PC-9 (cell line): ENCODE measurements around the gene AHI1. TPM values are rescaled to one million over a fixed set of nuclear protein-coding genes. Genes with fewer than 3 reads are reported as not detected.
A peak's percentile ranks its signal among the peaks of the same experiment; 100 is the strongest.

Experiments
- BruUV-seq: library from RNA; stranded (reverse); fragments of 400-500 nt; replicated peaks from 2 replicates; lab custom pipeline; 2021; lab: Mats Ljungman, UMichigan
- CTCF ChIA-PET: fragments of 300-600 bp; sonication (Branson Sonifier 250); formaldehyde crosslinking; loops from one replicate; lab custom pipeline; 2022; ENCODE audit warnings: antibody characterized with exemption; lab: Charles Lee
- POLR2A ChIA-PET: fragments of 300-600 bp; sonication (Branson Sonifier 250); formaldehyde crosslinking; loops from one replicate; lab custom pipeline; 2022; ENCODE audit warnings: antibody characterized with exemption; ENCODE audit not compliant: unreplicated experiment; lab: Charles Lee
- DNase-seq, 2 experiments: peaks; one replicate each; pipeline versions ENCODE4 v3.0.0 to v3.0.0-alpha.2; 2015 to 2022; ENCODE audit warnings: mixed read lengths in 1 of 2
- H2AFZ ChIP-seq: fragments of 200-600 bp; sonication (generic); 2 replicates; pipeline ENCODE4 v1.8.1; 2017; ENCODE audit warnings: antibody characterized with exemption
- H3F3A ChIP-seq: fragments of 200-600 bp; sonication (generic); 2 replicates; pipeline ENCODE4 v1.8.1; 2017; ENCODE audit warnings: antibody characterized with exemption, mild to moderate bottlenecking, low read depth; ENCODE audit not compliant: insufficient read depth
- H3K27ac ChIP-seq: fragments of 200-600 bp; sonication (generic); 2 replicates; pipeline ENCODE4 v1.6.1; 2016; ENCODE audit warnings: mixed run types
- H3K27me3 ChIP-seq: fragments of 200-600 bp; sonication (generic); 2 replicates; pipeline ENCODE4 v1.6.1; 2016; ENCODE audit warnings: low read depth, mixed run types; ENCODE audit not compliant: insufficient read depth
- H3K36me3 ChIP-seq: fragments of 200-600 bp; sonication (generic); 2 replicates; pipeline ENCODE4 v1.6.1; 2016; ENCODE audit warnings: low read depth, mixed run types
- H3K4me1 ChIP-seq: fragments of 200-600 bp; sonication (generic); replicated peaks from 2 replicates; pipeline ENCODE4 v1.6.1; 2016; ENCODE audit warnings: mixed run types; ENCODE audit not compliant: insufficient read depth
- H3K4me2 ChIP-seq: fragments of 200-600 bp; sonication (generic); 2 replicates; pipeline ENCODE4 v1.6.1; 2017; ENCODE audit warnings: mixed run types
- H3K4me3 ChIP-seq: fragments of 200-600 bp; sonication (generic); 2 replicates; pipeline ENCODE4 v1.6.1; 2016; ENCODE audit warnings: mixed run types
- H3K79me2 ChIP-seq: fragments of 200-600 bp; sonication (generic); 2 replicates; pipeline ENCODE4 v1.6.1; 2017; ENCODE audit warnings: low read depth, mixed run types
- H3K9me2 ChIP-seq: fragments of 200-600 bp; sonication (generic); 2 replicates; pipeline ENCODE4 v1.8.1; 2017; ENCODE audit warnings: mild to moderate bottlenecking; ENCODE audit not compliant: insufficient read depth
- H3K9me3 ChIP-seq: fragments of 200-600 bp; sonication (generic); 2 replicates; pipeline ENCODE4 v1.8.1; 2016; ENCODE audit warnings: low read depth; ENCODE audit not compliant: insufficient read depth
- H4K20me1 ChIP-seq: fragments of 200-600 bp; sonication (generic); 2 replicates; pipeline ENCODE4 v1.8.1; 2017; ENCODE audit not compliant: insufficient read depth
- EZH2 ChIP-seq: fragments of 200-600 bp; sonication (generic); IDR thresholded peaks from 2 replicates; pipeline ENCODE4 v1.8.0; 2017; ENCODE audit warnings: antibody characterized with exemption, low read depth
- intact Hi-C: fragments of 100-400 bp; cut with micrococcal nuclease; formaldehyde crosslinking; loops from one replicate; pipeline ENCODE4 v1.10.0; 2022; ENCODE audit not compliant: unreplicated experiment
- total RNA-seq: library from RNA; stranded (reverse); gene quantifications from 2 replicates; pipeline ENCODE4 v1.2.3, GENCODE V29; 2021
- TF ChIP-seq, protein P1 (sequence below): fragments of 200-600 bp; sonication (generic); conservative IDR thresholded peaks from 2 replicates; pipeline ENCODE4 v1.6.1; 2017; ENCODE audit warnings: mixed run types, antibody characterized with exemption, mild to moderate bottlenecking, moderate library complexity

Gene AHI1
- total RNA-seq, 1 experiment from 2014 or later, result 19.9 TPM

DNA sequence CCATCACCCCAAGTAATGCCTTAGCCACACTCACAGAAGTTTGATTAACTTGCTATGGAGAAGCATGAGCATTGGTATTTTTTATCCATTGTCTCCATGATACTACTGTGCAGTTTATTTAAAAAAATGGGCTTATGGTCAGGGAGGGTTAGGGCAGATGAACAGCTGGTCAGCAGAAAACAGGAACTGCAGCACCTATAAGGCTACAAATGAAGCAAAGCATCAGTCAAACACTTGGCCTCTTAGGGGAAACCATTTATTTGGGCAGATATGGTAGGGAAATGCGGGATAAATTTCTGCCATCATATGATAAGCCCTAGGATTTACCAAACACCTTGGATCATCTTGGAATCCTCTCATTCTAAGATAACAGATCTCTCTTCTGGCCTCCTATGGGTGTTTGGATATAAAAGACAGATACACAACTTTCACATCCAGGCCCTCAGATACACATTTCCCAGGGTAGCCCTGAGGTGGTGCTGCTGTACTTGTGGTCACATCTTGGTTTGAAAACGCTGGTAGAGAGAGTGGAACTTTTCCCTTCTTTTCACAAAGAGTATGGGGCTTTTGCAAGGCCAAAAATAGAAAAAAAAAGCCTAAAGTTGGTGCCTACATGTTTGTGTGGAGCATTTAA lies 42.8 kb upstream of the AHI1 start:
- Histone ChIP-seq H3K27me3 (no peaks in the 10 kb centered on the region; the same call in 1 of the 2 replicates), H3K4me2 (no peak overlapping the region), H3K4me3 (no peak overlapping the region), H3K79me2 (no peaks in the 10 kb centered on the region), H2AFZ (no peak overlapping the region), H3K4me1 (peaks cover 13% of the 10 kb centered on the region), H3K9me2 (0 out of 2 replicates have a peak, but pooled peaks cover 4% of the 10 kb centered on the region), H3K27ac (no peak overlapping the region), H3K9me3 (0 out of 2 replicates have a peak, but pooled peaks cover 3% of the 10 kb centered on the region), H3F3A (no peaks in the 10 kb centered on the region), H3K36me3 (no peaks in the 10 kb centered on the region), H4K20me1 (no peaks in the 10 kb centered on the region)
- no peak for DNase-seq
- ChIA-PET CTCF (no interaction called here), POLR2A (no interaction called here)
- intact Hi-C loops, result no loop called here
- BruUV-seq, result no TSS peak
- TF ChIP-seq, protein P1, sequence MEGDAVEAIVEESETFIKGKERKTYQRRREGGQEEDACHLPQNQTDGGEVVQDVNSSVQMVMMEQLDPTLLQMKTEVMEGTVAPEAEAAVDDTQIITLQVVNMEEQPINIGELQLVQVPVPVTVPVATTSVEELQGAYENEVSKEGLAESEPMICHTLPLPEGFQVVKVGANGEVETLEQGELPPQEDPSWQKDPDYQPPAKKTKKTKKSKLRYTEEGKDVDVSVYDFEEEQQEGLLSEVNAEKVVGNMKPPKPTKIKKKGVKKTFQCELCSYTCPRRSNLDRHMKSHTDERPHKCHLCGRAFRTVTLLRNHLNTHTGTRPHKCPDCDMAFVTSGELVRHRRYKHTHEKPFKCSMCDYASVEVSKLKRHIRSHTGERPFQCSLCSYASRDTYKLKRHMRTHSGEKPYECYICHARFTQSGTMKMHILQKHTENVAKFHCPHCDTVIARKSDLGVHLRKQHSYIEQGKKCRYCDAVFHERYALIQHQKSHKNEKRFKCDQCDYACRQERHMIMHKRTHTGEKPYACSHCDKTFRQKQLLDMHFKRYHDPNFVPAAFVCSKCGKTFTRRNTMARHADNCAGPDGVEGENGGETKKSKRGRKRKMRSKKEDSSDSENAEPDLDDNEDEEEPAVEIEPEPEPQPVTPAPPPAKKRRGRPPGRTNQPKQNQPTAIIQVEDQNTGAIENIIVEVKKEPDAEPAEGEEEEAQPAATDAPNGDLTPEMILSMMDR, result no peak
- no peak for TF ChIP-seq EZH2

- BruUV-seq, result no TSS peak
- no peaks in the 10 kb centered on the region for H3K9me2 ChIP-seq
- H3K4me2 ChIP-seq, result no peak overlapping the region
- POLR2A ChIA-PET, result interaction anchor here (0.6 kb wide), 2 partner anchors 18 to 722 kb away, joined by 3 to 5 read pairs; no protein-coding TSS in a partner anchor
- H3K27me3 ChIP-seq, result no peaks in the 10 kb centered on the region; the same call in 1 of the 2 replicates
- H3F3A ChIP-seq, result no peaks in the 10 kb centered on the region
- no peak overlapping the region for H3K27ac ChIP-seq
- no peaks in the 10 kb centered on the region for H4K20me1 ChIP-seq
- peak; percentile 22 to 40 for DNase-seq
- H3K79me2 ChIP-seq, result no peaks in the 10 kb centered on the region
- H2AFZ ChIP-seq, result no peak overlapping the region
- TF ChIP-seq, protein P1, result no peak
- no peak for TF ChIP-seq EZH2
- CTCF ChIA-PET, result no interaction called here
- H3K4me3 ChIP-seq, result no peak overlapping the region
- H3K36me3 ChIP-seq, result no peaks in the 10 kb centered on the region
- peaks cover 13% of the 10 kb centered on the region for H3K4me1 ChIP-seq
- H3K9me3 ChIP-seq, result 0 out of 2 replicates have a peak, but pooled peaks cover 3% of the 10 kb centered on the region
- intact Hi-C loops, result loop anchor here (5.0 to 10.0 kb wide), 4 partner anchors 83 to 777 kb away; partner anchors contain the start of gene PDE7B
These were observed 40.3 kb upstream of the AHI1 start for GRCh38 chr6:135537741-135538301.

DNA sequence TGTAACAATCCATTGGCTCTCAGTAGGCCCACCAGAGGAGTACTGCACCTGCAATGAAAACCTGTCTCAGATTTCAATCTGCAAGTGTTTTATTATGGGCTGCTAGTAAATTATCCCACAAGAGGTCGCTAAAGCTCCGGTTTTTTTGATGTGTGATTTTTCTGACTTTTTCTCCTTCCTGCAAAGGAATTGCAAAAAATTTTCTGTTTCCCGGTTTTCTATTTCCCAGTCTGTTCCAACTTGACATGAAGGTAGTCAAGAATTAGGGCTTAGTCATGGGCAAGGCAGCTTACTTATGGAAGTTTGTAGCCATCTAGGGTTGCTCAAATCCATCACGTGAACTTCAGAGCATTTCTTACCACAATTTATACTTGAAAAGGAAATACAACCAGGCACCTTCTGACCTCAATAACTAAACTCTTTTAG lies 38.5 kb upstream of the AHI1 start:
- no TSS peak for BruUV-seq
- H4K20me1 ChIP-seq, result no peaks in the 10 kb centered on the region
- H3K9me3 ChIP-seq, result 0 out of 2 replicates have a peak, but pooled peaks cover 3% of the 10 kb centered on the region
- DNase-seq, result peak; percentile 12 to 56
- no peaks in the 10 kb centered on the region for H3K36me3 ChIP-seq
- no peak overlapping the region for H2AFZ ChIP-seq
- peak overlapping the region; percentile 12; the same call in 1 of the 2 replicates for H3K4me2 ChIP-seq
- CTCF ChIA-PET, result interaction anchor here (0.6 to 1.3 kb wide), 2 partner anchors 690 to 697 kb away, joined by 3 to 7 read pairs; no protein-coding TSS in a partner anchor
- no peak overlapping the region for H3K27ac ChIP-seq
- no peak for TF ChIP-seq EZH2
- TF ChIP-seq, protein P1, result peak; percentile 88
- H3K27me3 ChIP-seq, result no peaks in the 10 kb centered on the region; the same call in 1 of the 2 replicates
- H3K4me1 ChIP-seq, result peaks cover 13% of the 10 kb centered on the region
- POLR2A ChIA-PET, result no interaction called here
- H3K4me3 ChIP-seq, result no peak overlapping the region
- intact Hi-C loops, result loop anchor here (1.0 to 10.0 kb wide), 5 partner anchors 81 to 779 kb away; partner anchors contain the start of gene PDE7B
- H3K9me2 ChIP-seq, result no peaks in the 10 kb centered on the region
- H3K79me2 ChIP-seq, result no peaks in the 10 kb centered on the region
- no peaks in the 10 kb centered on the region for H3F3A ChIP-seq
